Calu3 (cell line): ENCODE results near the gene PDGFA. TPM values are rescaled to one million over a fixed set of nuclear protein-coding genes. Genes with fewer than 3 reads are reported as not detected.

Experiments used
- BruUV-seq: library from RNA; stranded (reverse); fragments of 400-500 nt; replicated peaks from 2 replicates; lab custom pipeline; 2021; lab: Mats Ljungman, UMichigan
- CTCF ChIA-PET: fragments of 300-600 bp; sonication (Branson Sonifier 250); formaldehyde crosslinking; loops from one replicate; lab custom pipeline; 2022; ENCODE audit warnings: antibody characterized with exemption; lab: Charles Lee
- DNase-seq: peaks from one replicate; pipeline ENCODE4 v3.0.0; 2022
- H3K27ac Mint-ChIP-seq: one replicate; pipeline ENCODE4 v1.8.0; 2022; ENCODE audit warnings: mixed read lengths; ENCODE audit not compliant: unreplicated experiment
- H3K27me3 Mint-ChIP-seq: one replicate; pipeline ENCODE4 v1.8.0; 2022; ENCODE audit warnings: mixed read lengths; ENCODE audit not compliant: unreplicated experiment
- H3K36me3 Mint-ChIP-seq: one replicate; pipeline ENCODE4 v1.8.0; 2022; ENCODE audit warnings: mild to moderate bottlenecking, moderate library complexity, mixed read lengths; ENCODE audit not compliant: insufficient read depth, unreplicated experiment
- H3K4me1 Mint-ChIP-seq: one replicate; pipeline ENCODE4 v1.8.0; 2022; ENCODE audit warnings: mild to moderate bottlenecking, low read depth, mixed read lengths; ENCODE audit not compliant: unreplicated experiment
- H3K4me3 Mint-ChIP-seq: one replicate; pipeline ENCODE4 v1.8.0; 2022; ENCODE audit warnings: mild to moderate bottlenecking, low read depth, moderate library complexity, mixed read lengths; ENCODE audit not compliant: unreplicated experiment
- H3K9me3 Mint-ChIP-seq: one replicate; pipeline ENCODE4 v1.8.0; 2022; ENCODE audit warnings: low read depth, mixed read lengths; ENCODE audit not compliant: unreplicated experiment
- CTCF ChIP-seq: fragments of 200-600 bp; IDR thresholded peaks from one replicate; pipeline ENCODE4 v1.8.0; 2022; ENCODE audit warnings: antibody characterized with exemption; ENCODE audit not compliant: unreplicated experiment
- intact Hi-C: fragments of 100-400 bp; cut with micrococcal nuclease; formaldehyde crosslinking; loops from one replicate; pipeline ENCODE4 v1.10.0; 2022; ENCODE audit not compliant: unreplicated experiment
- total RNA-seq: library from RNA; stranded (reverse); gene quantifications from 2 replicates; pipeline ENCODE4 v1.2.3, GENCODE V29; 2022

The PDGFA gene
- total RNA-seq, 1 experiment from 2014 or later = 4.5 TPM

DNA sequence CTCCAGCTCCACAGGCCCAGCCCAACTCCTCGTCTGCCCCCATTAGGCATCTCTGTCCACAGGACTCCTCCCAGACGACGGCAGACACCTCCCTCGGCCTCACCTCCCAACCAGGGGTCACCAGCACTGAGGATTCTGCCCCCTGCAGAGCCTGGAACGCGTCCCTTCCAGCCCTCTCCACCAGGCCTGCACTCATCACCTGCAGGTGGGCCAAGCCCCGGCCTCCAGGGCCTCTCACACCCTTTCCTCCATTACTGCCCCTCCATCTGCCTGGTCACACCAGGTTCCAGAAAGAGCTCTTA lies 42.7 kb upstream of the PDGFA start:
- Mint-ChIP-seq H3K27ac (no peak overlapping the region), H3K27me3 (no peaks in the 10 kb centered on the region), H3K36me3 (no peaks in the 10 kb centered on the region), H3K9me3 (no peaks in the 10 kb centered on the region), H3K4me3 (no peak overlapping the region), H3K4me1 (no peaks in the 10 kb centered on the region)
- CTCF ChIA-PET = no interaction called here
- intact Hi-C loops = no loop called here
- BruUV-seq = no TSS peak
- DNase-seq = no peak
- TF ChIP-seq CTCF = no peak

DNA sequence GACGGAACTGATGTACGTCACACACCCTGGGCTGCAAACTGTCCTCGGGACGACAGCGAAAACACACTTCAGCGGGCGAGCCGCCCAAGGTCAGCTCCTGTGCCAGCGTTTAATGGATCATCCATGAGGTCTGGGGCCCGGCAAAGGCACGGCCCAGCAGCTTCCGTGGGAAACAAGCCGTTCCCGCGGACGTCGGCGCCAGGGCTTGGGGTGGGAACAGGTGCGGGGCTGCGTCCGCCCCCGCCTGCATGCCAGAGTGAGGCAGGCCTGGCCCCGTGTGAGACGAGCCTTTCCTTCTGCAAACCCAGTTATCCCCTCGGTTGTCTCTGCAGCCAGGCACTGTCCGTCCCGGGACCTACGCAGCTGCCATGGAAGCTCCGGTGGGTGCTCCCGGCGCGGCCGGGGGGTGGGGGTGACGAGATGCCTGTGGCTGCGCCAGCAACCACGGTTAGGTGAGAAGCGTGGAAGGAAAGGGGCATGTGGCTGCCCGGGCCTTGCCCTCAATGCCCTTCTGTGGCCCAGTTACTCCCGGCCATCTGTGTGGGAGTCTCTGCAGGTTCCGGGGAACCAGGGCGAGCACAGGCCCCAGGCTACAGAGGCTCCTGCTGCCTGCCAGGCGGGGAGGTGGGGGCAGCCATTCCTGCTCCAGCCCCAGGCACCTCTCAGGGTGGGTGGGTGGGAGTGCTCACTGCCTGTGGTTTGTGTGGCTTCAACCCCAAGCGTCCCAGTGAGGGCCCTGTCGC lies 42.2 kb upstream of the PDGFA start:
- DNase-seq = no peak
- no peak for TF ChIP-seq CTCF
- CTCF ChIA-PET = no interaction called here
- H3K27ac Mint-ChIP-seq = no peak overlapping the region
- H3K9me3 Mint-ChIP-seq = no peaks in the 10 kb centered on the region
- H3K4me3 Mint-ChIP-seq = no peak overlapping the region
- no peaks in the 10 kb centered on the region for H3K27me3 Mint-ChIP-seq
- BruUV-seq = no TSS peak
- H3K4me1 Mint-ChIP-seq = no peaks in the 10 kb centered on the region
- no peaks in the 10 kb centered on the region for H3K36me3 Mint-ChIP-seq
- intact Hi-C loops = no loop called here

GRCh38 chr7:560966-561630 lies 41.5 kb upstream of the PDGFA start:
- no peaks in the 10 kb centered on the region for H3K9me3 Mint-ChIP-seq
- intact Hi-C loops = no loop called here
- no peak for TF ChIP-seq CTCF
- CTCF ChIA-PET = no interaction called here
- no peak overlapping the region for H3K4me3 Mint-ChIP-seq
- no peak overlapping the region for H3K27ac Mint-ChIP-seq
- H3K4me1 Mint-ChIP-seq = no peaks in the 10 kb centered on the region
- no TSS peak for BruUV-seq
- H3K36me3 Mint-ChIP-seq = no peaks in the 10 kb centered on the region
- DNase-seq = no peak
- H3K27me3 Mint-ChIP-seq = no peaks in the 10 kb centered on the region

- no peak for DNase-seq
- TF ChIP-seq CTCF = no peak
- no peak overlapping the region for H3K4me3 Mint-ChIP-seq
- no peaks in the 10 kb centered on the region for H3K9me3 Mint-ChIP-seq
- no peak overlapping the region for H3K27ac Mint-ChIP-seq
- CTCF ChIA-PET = no interaction called here
- BruUV-seq = no TSS peak
- H3K4me1 Mint-ChIP-seq = no peaks in the 10 kb centered on the region
- intact Hi-C loops = no loop called here
- H3K27me3 Mint-ChIP-seq = peaks cover 13% of the 10 kb centered on the region
- no peaks in the 10 kb centered on the region for H3K36me3 Mint-ChIP-seq
These were observed 39.7 kb upstream of the PDGFA start for GRCh38 chr7:559396-559705.
